Measurements from ENCODE around the gene ATG9B.

ATG9B gene

GRCh38 chr7:150983893-150984368, 40.4 kb downstream of the ATG9B start:
- DNase-seq, result no peak

GRCh38 chr7:150982351-150982750, 41.9 kb downstream of the ATG9B start:
- peak in 53 of 56 donors; percentile 19 to 91 (median 80) for DNase-seq

- DNase-seq, result peak in 1 of 56 donors; percentile 10
Observed at GRCh38 chr7:150981644-150982043, 42.6 kb downstream of the ATG9B start.

GRCh38 chr7:150980663-150981062, 43.6 kb downstream of the ATG9B start:
- DNase-seq, result peak in 3 of 56 donors; percentile 14 to 35 (median 20)

- peak in 1 of 56 donors; percentile 33 for DNase-seq
Observed at GRCh38 chr7:150979713-150980390, 44.4 kb downstream of the ATG9B start.

GRCh38 chr7:150978126-150978789, 46.0 kb downstream of the ATG9B start, which contains the start of gene KCNH2:
Gene KCNH2 (minus strand): TSS chr7:150978321. CDS start chr7:150977913, 408 bp downstream.
- DNase-seq, result peak in 47 of 56 donors; percentile 16 to 84 (median 60)

- DNase-seq, result peak in 1 of 56 donors; percentile 29
Observed at GRCh38 chr7:150977382-150978125, 46.7 kb downstream of the ATG9B start.

GRCh38 chr7:150976529-150977381, 47.5 kb downstream of the ATG9B start:
- DNase-seq, result peak in 1 of 56 donors; percentile 23

GRCh38 chr7:150975536-150976319, 48.6 kb downstream of the ATG9B start:
- DNase-seq, result no peak

GRCh38 chr7:150974468-150975391, 49.6 kb downstream of the ATG9B start:
- DNase-seq, result peak in 41 of 56 donors; percentile 20 to 75 (median 55)

GRCh38 chr7:150973571-150974451, 50.5 kb downstream of the ATG9B start:
- DNase-seq, result peak in 11 of 56 donors; percentile 19 to 52 (median 39)

GRCh38 chr7:150972741-150973140, 51.6 kb downstream of the ATG9B start:
- no peak for DNase-seq

- peak in 51 of 56 donors; percentile 14 to 88 (median 69) for DNase-seq
Observed at GRCh38 chr7:150972023-150972468, 52.2 kb downstream of the ATG9B start.

GRCh38 chr7:150971242-150972022, 52.9 kb downstream of the ATG9B start:
- DNase-seq, result peak in 10 of 56 donors; percentile 13 to 57 (median 27)

GRCh38 chr7:150970424-150970823, 53.9 kb downstream of the ATG9B start:
- DNase-seq, result no peak

- DNase-seq, result no peak
Observed at GRCh38 chr7:150969475-150969874, 54.8 kb downstream of the ATG9B start.

Measured in nucleus accumbens (tissue), 56 donors.